Suppressor macrophage treated with lipopolysaccharide for 1 hour (primary cell): Measurements from ENCODE around the gene DOCK6.
"Not testable (repeated sequence)": the region's sequence is repeated elsewhere in the genome, so short reads cannot be mapped to it uniquely, and the experiment has no call there.

Experiments
- DNase-seq, 3 donors: peaks; one replicate each; pipeline ENCODE4 v3.0.0-alpha.2; 2020 to 2022

The DOCK6 gene

GRCh38 chr19:11194656-11195558 lies 67.4 kb downstream of the DOCK6 start:
- DNase-seq, result peak in 2 of 3 donors; percentile 11 to 37

DNA sequence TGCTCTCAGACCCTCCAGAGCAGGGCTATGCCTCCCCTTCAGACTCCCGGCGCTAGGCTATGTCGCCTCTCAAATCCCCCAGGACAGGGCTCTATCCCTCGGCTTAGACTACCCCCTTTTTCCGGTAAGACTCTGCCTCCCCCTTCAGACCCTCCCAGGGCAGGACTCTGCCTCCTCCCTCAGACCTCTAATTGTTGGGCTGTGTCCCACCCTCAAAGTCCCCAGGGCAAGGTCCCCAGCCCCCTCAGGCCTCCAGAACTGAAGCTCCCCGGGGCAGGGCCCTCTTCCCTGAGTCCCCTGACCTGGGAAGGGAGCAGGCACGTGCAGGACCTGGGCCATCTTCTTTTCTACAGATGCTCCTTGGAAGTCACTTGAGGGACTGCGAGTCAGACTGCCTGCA lies 68.2 kb downstream of the DOCK6 start:
- DNase-seq, result no peak

DNA sequence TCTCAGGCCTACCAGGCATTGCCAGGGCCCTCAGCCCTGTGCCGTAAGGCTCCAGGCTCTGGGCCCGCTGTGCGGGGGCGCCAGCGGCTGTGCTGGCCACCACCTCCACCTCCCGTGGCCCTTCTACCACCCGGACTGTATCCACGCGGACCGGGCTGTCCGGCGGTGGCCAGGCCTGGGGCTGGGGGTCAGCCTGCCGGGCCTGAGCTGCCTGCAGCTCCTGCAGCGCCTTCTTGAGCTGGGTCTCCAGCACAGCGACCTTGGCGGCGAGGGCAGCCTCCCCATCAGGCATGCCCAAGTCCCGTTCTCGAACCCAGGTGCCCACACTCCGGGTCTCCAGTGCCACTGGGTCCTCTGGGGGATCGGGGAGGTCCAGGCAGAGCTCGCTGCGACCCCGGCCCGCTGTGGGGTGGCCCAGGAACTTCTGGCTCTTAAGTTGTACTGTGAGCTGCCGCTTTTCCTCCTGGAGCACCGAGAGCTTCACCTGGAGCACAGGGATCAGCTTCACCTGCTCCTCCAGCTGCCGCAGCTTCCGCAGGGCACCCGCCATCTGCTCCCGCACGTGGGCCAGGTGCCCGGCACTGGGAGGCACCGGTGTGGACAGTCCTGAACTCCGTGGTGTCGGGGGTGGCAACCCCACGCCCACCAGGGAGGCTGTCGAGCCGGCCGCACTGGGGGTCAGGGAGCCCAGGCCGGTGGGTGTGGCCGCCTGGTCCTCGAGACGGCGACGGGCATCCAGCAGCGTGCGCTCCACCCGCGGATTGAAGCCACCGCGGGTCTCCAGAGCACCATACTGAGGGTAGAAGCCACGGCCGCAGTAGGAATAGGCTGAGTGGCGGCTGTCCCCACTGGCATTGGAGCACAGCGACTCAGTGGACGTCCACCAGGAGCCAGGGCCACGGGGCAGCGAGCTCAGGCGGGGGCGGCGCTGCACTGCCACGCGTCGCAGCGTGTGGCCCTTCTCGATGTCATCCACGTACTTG lies 69.1 kb downstream of the DOCK6 start:
- DNase-seq, result no peak

- DNase-seq, result no peak
These were observed 70.4 kb downstream of the DOCK6 start for GRCh38 chr19:11191934-11192333.

- DNase-seq, result peak; percentile 95 to 98 (median 97)
These were observed 71.0 kb downstream of the DOCK6 start for GRCh38 chr19:11191273-11191755.

GRCh38 chr19:11190501-11190900 lies 71.8 kb downstream of the DOCK6 start:
- no peak for DNase-seq

- DNase-seq, result no peak
These were observed 74.9 kb downstream of the DOCK6 start for GRCh38 chr19:11187441-11187840.

- DNase-seq, result no peak
These were observed 79.3 kb downstream of the DOCK6 start for GRCh38 chr19:11182994-11183393.

- peak in 1 of 3 donors; percentile 20 for DNase-seq
These were observed 80.8 kb downstream of the DOCK6 start for GRCh38 chr19:11181488-11181887.

- not testable (repeated sequence) for DNase-seq
These were observed 81.3 kb downstream of the DOCK6 start for GRCh38 chr19:11180975-11181374.

- no peak for DNase-seq
These were observed 82.0 kb downstream of the DOCK6 start for GRCh38 chr19:11180346-11180745.

DNA sequence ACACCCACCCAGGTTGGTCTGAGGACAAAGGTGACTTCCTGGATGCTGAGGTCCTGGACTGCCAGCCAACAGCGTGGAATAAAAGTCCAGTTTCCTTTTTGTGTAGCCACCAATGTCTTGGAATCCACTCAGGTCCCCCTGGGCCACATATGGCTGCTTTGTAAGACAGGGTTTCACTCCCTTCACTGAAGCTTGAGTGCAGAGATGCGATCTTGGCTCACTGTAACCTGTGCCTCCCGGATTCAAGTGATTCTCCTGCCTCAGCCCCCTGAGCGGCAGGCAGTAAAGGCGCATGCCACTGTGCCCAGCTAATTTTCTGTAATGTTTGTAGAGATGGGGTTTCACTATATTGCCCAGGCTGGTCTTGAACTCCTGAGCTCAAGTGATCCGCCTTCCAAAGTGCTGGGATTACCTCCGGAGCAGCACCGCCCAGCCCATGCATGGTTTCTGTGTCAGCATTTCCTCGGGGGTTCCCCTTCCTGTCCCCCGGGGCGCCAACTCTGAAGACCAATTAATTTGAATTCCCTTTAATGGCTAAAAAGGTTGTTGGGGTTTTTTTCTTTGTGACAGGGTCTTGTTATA lies 82.5 kb downstream of the DOCK6 start:
- DNase-seq, result peak; percentile 75 to 83 (median 81)

- DNase-seq, result not testable (repeated sequence)
These were observed 83.2 kb downstream of the DOCK6 start for GRCh38 chr19:11179145-11179465.

DNA sequence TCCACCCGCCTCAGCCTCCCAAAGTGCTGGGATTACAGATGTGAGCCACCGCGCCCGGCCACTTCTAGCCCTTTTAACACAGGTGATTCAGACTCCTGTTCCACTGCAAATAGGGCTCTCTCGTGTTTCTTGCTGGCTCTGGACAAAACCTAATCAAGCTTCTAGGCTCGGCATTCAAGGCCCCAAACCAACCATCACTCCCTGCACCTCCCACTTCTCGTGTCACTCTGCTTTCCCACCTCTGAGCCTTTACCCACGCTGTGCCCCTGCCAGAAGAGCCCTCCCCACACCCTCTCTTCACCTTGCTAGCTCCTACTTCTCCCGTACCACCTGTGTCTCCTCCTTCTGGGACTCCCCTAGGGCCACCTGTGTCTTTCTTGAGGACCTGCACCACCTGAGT lies 84.7 kb downstream of the DOCK6 start:
- DNase-seq, result no peak

GRCh38 chr19:11176466-11177193 lies 85.7 kb downstream of the DOCK6 start:
- DNase-seq, result no peak

DNA sequence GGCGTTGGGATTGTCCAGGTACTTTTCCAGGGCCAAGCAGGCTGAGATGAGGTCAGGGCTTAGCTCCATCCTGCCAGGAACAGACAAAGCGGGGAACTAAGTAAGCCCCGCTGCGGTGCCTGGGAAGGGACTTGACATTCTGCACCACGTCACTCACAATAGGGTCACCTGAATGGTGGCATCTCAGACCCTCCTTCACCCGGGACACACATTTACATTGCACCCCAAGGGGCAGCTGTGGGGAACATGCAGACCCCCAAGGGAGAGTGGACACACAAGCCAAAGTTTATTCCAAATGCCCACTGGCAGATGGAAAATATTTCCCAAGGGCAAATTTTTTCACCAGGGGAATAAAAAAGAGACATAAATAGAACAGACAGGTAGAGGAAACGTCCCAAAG lies 86.4 kb downstream of the DOCK6 start:
- DNase-seq, result no peak

- DNase-seq, result no peak
These were observed 88.0 kb downstream of the DOCK6 start for GRCh38 chr19:11174336-11174735.

- no peak for DNase-seq
These were observed 88.7 kb downstream of the DOCK6 start for GRCh38 chr19:11173516-11174155.

DNA sequence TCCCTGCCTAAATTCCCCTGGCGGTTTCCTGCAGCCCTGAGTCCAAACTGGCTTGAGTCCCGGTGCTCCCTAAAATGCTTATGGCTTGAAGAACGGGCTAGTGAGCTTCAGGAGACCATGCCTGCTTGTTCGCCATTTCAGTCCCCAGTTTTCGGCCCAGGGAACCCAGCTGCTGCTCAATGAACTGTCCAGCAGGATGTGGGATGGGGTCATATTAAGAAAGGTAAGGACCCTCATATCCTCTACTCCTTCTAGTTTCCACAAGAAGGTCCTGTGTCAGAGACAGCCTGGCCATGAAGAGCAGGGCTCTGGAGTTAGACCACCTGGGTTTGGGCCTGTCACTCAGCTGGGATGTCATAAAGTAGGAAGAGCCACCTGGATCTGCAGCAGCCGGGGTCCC lies 89.7 kb downstream of the DOCK6 start:
- no peak for DNase-seq

DNA sequence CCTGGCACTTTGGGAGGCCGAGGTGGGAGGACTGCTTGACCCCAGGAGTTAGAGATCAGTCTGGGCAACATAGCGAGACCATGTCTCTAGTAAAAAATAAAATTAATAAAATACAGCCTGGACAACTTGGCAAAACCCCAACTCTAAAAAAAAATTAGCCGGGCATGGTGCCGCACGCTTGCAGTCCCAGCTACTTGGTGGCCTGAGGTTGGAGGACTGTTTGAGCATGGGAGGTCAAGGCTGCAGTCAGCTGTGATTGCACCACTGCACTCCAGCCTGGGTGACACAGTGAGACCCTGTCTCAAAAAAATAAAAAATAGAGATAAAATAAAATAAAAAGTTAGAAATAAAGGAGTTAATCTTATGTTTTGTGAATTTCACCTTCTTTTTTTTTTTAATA lies 91.2 kb downstream of the DOCK6 start:
- no peak for DNase-seq

GRCh38 chr19:11169896-11170678 lies 92.2 kb downstream of the DOCK6 start:
- no peak for DNase-seq
